Measurements from ENCODE around the gene GPRC5B. TPM values are rescaled to one million over a fixed set of nuclear protein-coding genes. Genes with fewer than 3 reads are reported as not detected.

Gene GPRC5B
- total RNA-seq, 1 donor = 2.5 TPM

DNA sequence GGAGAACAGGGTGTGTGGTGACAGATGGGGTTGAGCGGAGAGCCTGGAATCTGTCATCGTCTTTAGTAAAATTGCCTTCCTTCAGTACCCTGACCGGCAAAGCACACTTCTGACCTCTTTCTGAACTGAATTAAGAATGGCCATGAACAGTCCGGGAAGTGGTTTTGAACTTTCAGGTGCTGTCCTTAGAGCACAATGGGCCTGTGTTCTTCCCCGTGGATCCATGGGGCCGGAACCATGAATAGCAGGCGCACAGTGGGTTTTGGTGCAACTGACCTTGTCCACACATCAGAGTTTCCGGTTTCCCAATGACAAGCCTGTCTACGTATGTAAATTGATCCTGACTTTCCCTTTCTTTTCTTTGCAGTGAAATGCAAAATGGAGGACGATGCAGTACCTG, 28.5 kb downstream of the GPRC5B start:
- Histone ChIP-seq H3K27me3 (ENCODE audit: insufficient read depth, low read length) (no peaks in the 10 kb centered on the region), H3K79me2 (ENCODE audit: insufficient read depth, low read length) (no peaks in the 10 kb centered on the region), H3K36me3 (ENCODE audit: insufficient read depth, low read length) (no peaks in the 10 kb centered on the region), H3K4me3 (ENCODE audit: insufficient read depth, low read length) (no peak overlapping the region), H3K4me1 (ENCODE audit: insufficient read depth, low read length) (peaks cover 7% of the 10 kb centered on the region), H3K9me3 (ENCODE audit: low read depth, low read length) (no peaks in the 10 kb centered on the region), H2AFZ (ENCODE audit: low read length) (no peak overlapping the region), H3K4me2 (ENCODE audit: insufficient read depth, low read length) (no peak overlapping the region), H3K27ac (ENCODE audit: low read depth, low read length) (no peak overlapping the region), H4K20me1 (ENCODE audit: insufficient read depth, low read length) (no peaks in the 10 kb centered on the region)
- no peak for DNase-seq (ENCODE audit: insufficient read length, low spot score, missing footprints)
- TF ChIP-seq, protein P1, sequence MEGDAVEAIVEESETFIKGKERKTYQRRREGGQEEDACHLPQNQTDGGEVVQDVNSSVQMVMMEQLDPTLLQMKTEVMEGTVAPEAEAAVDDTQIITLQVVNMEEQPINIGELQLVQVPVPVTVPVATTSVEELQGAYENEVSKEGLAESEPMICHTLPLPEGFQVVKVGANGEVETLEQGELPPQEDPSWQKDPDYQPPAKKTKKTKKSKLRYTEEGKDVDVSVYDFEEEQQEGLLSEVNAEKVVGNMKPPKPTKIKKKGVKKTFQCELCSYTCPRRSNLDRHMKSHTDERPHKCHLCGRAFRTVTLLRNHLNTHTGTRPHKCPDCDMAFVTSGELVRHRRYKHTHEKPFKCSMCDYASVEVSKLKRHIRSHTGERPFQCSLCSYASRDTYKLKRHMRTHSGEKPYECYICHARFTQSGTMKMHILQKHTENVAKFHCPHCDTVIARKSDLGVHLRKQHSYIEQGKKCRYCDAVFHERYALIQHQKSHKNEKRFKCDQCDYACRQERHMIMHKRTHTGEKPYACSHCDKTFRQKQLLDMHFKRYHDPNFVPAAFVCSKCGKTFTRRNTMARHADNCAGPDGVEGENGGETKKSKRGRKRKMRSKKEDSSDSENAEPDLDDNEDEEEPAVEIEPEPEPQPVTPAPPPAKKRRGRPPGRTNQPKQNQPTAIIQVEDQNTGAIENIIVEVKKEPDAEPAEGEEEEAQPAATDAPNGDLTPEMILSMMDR (IDR thresholded peaks at IDR 0.05; ENCODE audit: extremely low read depth, low read depth, low read length) = no peak

DNA sequence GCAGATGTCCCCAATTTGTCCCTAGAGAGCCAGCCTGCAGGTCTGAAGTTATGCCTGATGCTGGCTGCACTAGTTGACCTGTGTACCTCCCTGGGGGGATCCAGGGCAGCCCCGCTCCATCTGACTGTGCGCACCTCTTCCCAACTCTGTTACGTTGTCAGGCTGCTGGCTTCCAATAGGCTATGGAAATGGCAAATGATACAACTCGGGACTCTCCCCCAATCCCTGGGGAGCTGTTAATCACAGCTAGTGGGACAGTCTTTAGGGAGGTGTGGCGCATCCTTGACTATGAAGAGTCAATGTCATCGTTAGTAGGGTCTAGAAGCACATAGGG, 30.1 kb downstream of the GPRC5B start:
- Histone ChIP-seq H2AFZ (ENCODE audit: low read length) (no peak overlapping the region), H3K4me2 (ENCODE audit: insufficient read depth, low read length) (no peak overlapping the region), H3K4me1 (ENCODE audit: insufficient read depth, low read length) (no peaks in the 10 kb centered on the region), H4K20me1 (ENCODE audit: insufficient read depth, low read length) (no peaks in the 10 kb centered on the region), H3K36me3 (ENCODE audit: insufficient read depth, low read length) (no peaks in the 10 kb centered on the region), H3K27ac (ENCODE audit: low read depth, low read length) (no peak overlapping the region), H3K4me3 (ENCODE audit: insufficient read depth, low read length) (no peak overlapping the region), H3K27me3 (ENCODE audit: insufficient read depth, low read length) (no peaks in the 10 kb centered on the region), H3K9me3 (ENCODE audit: low read depth, low read length) (no peaks in the 10 kb centered on the region), H3K79me2 (ENCODE audit: insufficient read depth, low read length) (no peaks in the 10 kb centered on the region)
- TF ChIP-seq, protein P1 (IDR thresholded peaks at IDR 0.05; ENCODE audit: extremely low read depth, low read depth, low read length) = no peak
- no peak for DNase-seq (ENCODE audit: insufficient read length, low spot score, missing footprints)

GRCh38 chr16:19853742-19854542, 30.7 kb downstream of the GPRC5B start:
- Histone ChIP-seq H2AFZ (ENCODE audit: low read length) (no peak overlapping the region), H3K9me3 (ENCODE audit: low read depth, low read length) (no peaks in the 10 kb centered on the region), H3K27me3 (ENCODE audit: insufficient read depth, low read length) (no peaks in the 10 kb centered on the region), H3K79me2 (ENCODE audit: insufficient read depth, low read length) (no peaks in the 10 kb centered on the region), H4K20me1 (ENCODE audit: insufficient read depth, low read length) (no peaks in the 10 kb centered on the region), H3K27ac (ENCODE audit: low read depth, low read length) (no peak overlapping the region), H3K4me1 (ENCODE audit: insufficient read depth, low read length) (no peaks in the 10 kb centered on the region), H3K4me3 (ENCODE audit: insufficient read depth, low read length) (no peak overlapping the region), H3K36me3 (ENCODE audit: insufficient read depth, low read length) (no peaks in the 10 kb centered on the region), H3K4me2 (ENCODE audit: insufficient read depth, low read length) (no peak overlapping the region)
- DNase-seq (ENCODE audit: insufficient read length, low spot score, missing footprints) = no peak
- TF ChIP-seq, protein P1 (IDR thresholded peaks at IDR 0.05; ENCODE audit: extremely low read depth, low read depth, low read length) = no peak

GRCh38 chr16:19853132-19853741, 31.4 kb downstream of the GPRC5B start:
- TF ChIP-seq, protein P1 (IDR thresholded peaks at IDR 0.05; ENCODE audit: extremely low read depth, low read depth, low read length) = no peak
- no peaks in the 10 kb centered on the region for H4K20me1 ChIP-seq (ENCODE audit: insufficient read depth, low read length)
- no peaks in the 10 kb centered on the region for H3K27me3 ChIP-seq (ENCODE audit: insufficient read depth, low read length)
- H3K4me2 ChIP-seq (ENCODE audit: insufficient read depth, low read length) = no peak overlapping the region
- H3K4me1 ChIP-seq (ENCODE audit: insufficient read depth, low read length) = no peaks in the 10 kb centered on the region
- no peaks in the 10 kb centered on the region for H3K36me3 ChIP-seq (ENCODE audit: insufficient read depth, low read length)
- no peaks in the 10 kb centered on the region for H3K79me2 ChIP-seq (ENCODE audit: insufficient read depth, low read length)
- no peak overlapping the region for H2AFZ ChIP-seq (ENCODE audit: low read length)
- no peak overlapping the region for H3K27ac ChIP-seq (ENCODE audit: low read depth, low read length)
- no peak for DNase-seq (ENCODE audit: insufficient read length, low spot score, missing footprints)
- H3K4me3 ChIP-seq (ENCODE audit: insufficient read depth, low read length) = no peak overlapping the region
- no peaks in the 10 kb centered on the region for H3K9me3 ChIP-seq (ENCODE audit: low read depth, low read length)

Data from osteoblast (primary cell).